WTC11 (cell line): ENCODE measurements around the gene CEP120. TPM values are rescaled to one million over a fixed set of nuclear protein-coding genes. Genes with fewer than 3 reads are reported as not detected.

ENCODE experiments used
- ATAC-seq: fragments of 200-7000 bp; cut with Tn5 transposase; 2 replicates; pipeline ENCODE4 v1.10.0; 2021; ENCODE audit warnings: mild to moderate bottlenecking, moderate library complexity
- CTCF ChIA-PET: fragments of 300-600 bp; sonication (Branson Sonifier 250); formaldehyde crosslinking; loops from one replicate; lab custom pipeline; 2021; ENCODE audit warnings: antibody characterized with exemption; lab: Charles Lee
- POLR2A ChIA-PET: fragments of 350-600 bp; sonication (Branson Sonifier 250); formaldehyde crosslinking; loops from one replicate; lab custom pipeline; 2021; ENCODE audit warnings: antibody characterized with exemption; lab: Charles Lee
- DNase-seq: peaks from one replicate; pipeline ENCODE4 v3.0.0; 2021; ENCODE audit warnings: low spot score
- H3K27ac Mint-ChIP-seq: 2 replicates; pipeline ENCODE4 v1.8.0; 2021; ENCODE audit warnings: mixed read lengths
- H3K27me3 Mint-ChIP-seq: 2 replicates; pipeline ENCODE4 v1.8.0; 2021; ENCODE audit warnings: low read depth, mild to moderate bottlenecking, moderate library complexity, mixed read lengths
- H3K36me3 Mint-ChIP-seq: 2 replicates; pipeline ENCODE4 v1.8.0; 2021; ENCODE audit warnings: mixed read lengths
- H3K4me1 Mint-ChIP-seq: 2 replicates; pipeline ENCODE4 v1.8.0; 2022; ENCODE audit warnings: mixed read lengths
- H3K4me3 Mint-ChIP-seq: 2 replicates; pipeline ENCODE4 v1.8.0; 2021; ENCODE audit warnings: mild to moderate bottlenecking, moderate library complexity, mixed read lengths
- H3K9me3 Mint-ChIP-seq: 2 replicates; pipeline ENCODE4 v1.8.0; 2021; ENCODE audit warnings: mixed read lengths
- CREB1 ChIP-seq: sonication (generic); formaldehyde crosslinking; IDR thresholded peaks from 2 replicates; pipeline ENCODE4 v1.8.0; 2023; ENCODE audit warnings: mild to moderate bottlenecking, missing genetic modification reagents
- FOXP1 ChIP-seq: sonication (generic); formaldehyde crosslinking; IDR thresholded peaks from 2 replicates; pipeline ENCODE4 v1.8.0; 2022; ENCODE audit warnings: missing genetic modification reagents, mild to moderate bottlenecking, moderate library complexity, borderline replicate concordance
- GABPB1 ChIP-seq: sonication (generic); formaldehyde crosslinking; IDR thresholded peaks from 2 replicates; pipeline ENCODE4 v1.8.1; 2023; ENCODE audit warnings: mild to moderate bottlenecking, missing genetic modification reagents
- NFATC4 ChIP-seq: fragments of 250-450 bp; sonication (Bioruptor Pico); IDR thresholded peaks from 2 replicates; pipeline ENCODE4 v1.9.0; 2021; ENCODE audit warnings: mild to moderate bottlenecking
- NFYB ChIP-seq: sonication (generic); formaldehyde crosslinking; conservative IDR thresholded peaks from 2 replicates; pipeline ENCODE4 v1.8.0; 2022; ENCODE audit warnings: low read depth, missing genetic modification reagents
- NR1H2 ChIP-seq: sonication (generic); formaldehyde crosslinking; IDR thresholded peaks from 2 replicates; pipeline ENCODE4 v1.9.0; 2021; ENCODE audit warnings: mild to moderate bottlenecking, moderate library complexity, missing genetic modification reagents
- NR2C2 ChIP-seq: sonication (generic); formaldehyde crosslinking; IDR thresholded peaks from 2 replicates; pipeline ENCODE4 v1.8.0; 2022; ENCODE audit warnings: mild to moderate bottlenecking, missing genetic modification reagents
- RELA ChIP-seq: sonication (generic); formaldehyde crosslinking; IDR thresholded peaks from 2 replicates; pipeline ENCODE4 v1.8.1; 2022; ENCODE audit warnings: missing genetic modification reagents, mild to moderate bottlenecking, borderline replicate concordance
- ZBTB21 ChIP-seq: sonication (generic); formaldehyde crosslinking; IDR thresholded peaks from 2 replicates; pipeline ENCODE4 v1.8.1; 2023; ENCODE audit warnings: mild to moderate bottlenecking, missing genetic modification reagents, borderline replicate concordance
- ZNF121 ChIP-seq: sonication (generic); formaldehyde crosslinking; IDR thresholded peaks from 2 replicates; pipeline ENCODE4 v1.8.0; 2023; ENCODE audit warnings: missing genetic modification reagents
- ZNF317 ChIP-seq: sonication (generic); formaldehyde crosslinking; IDR thresholded peaks from 2 replicates; pipeline ENCODE4 v1.8.1; 2023; ENCODE audit warnings: low read depth, mild to moderate bottlenecking, moderate library complexity, missing genetic modification reagents, borderline replicate concordance
- ZNF416 ChIP-seq: fragments of 250-450 bp; sonication (Bioruptor Pico); IDR thresholded peaks from 2 replicates; pipeline ENCODE4 v1.9.0; 2021; ENCODE audit warnings: mild to moderate bottlenecking, inconsistent platforms
- total RNA-seq: library from RNA; stranded (reverse); gene quantifications from 3 replicates; pipeline ENCODE4 v1.2.3, GENCODE V29; 2021
- TF ChIP-seq, protein P1 (sequence below): fragments of 250-450 bp; sonication (Bioruptor Pico); conservative IDR thresholded peaks from 2 replicates; pipeline ENCODE4 v1.9.0; 2021; ENCODE audit warnings: mild to moderate bottlenecking
- TF ChIP-seq, protein P2 (sequence below): sonication (generic); formaldehyde crosslinking; IDR thresholded peaks from 2 replicates; pipeline ENCODE4 v1.8.1; 2022; ENCODE audit warnings: low read depth, mild to moderate bottlenecking, moderate library complexity, missing genetic modification reagents, borderline replicate concordance
- TF ChIP-seq, protein P3 (sequence below): fragments of 250-450 bp; sonication (Bioruptor Pico); IDR thresholded peaks from 2 replicates; pipeline ENCODE4 v1.8.0; 2021; ENCODE audit warnings: mild to moderate bottlenecking
- TF ChIP-seq, protein P4 (sequence below): fragments of 200-600 bp; IDR thresholded peaks from 2 replicates; pipeline ENCODE4 v1.8.0; 2022; ENCODE audit warnings: antibody characterized with exemption
- TF ChIP-seq, protein P5 (sequence below): fragments of 250-450 bp; sonication (Bioruptor Pico); IDR thresholded peaks from 2 replicates; pipeline ENCODE4 v1.9.0; 2021; ENCODE audit warnings: mild to moderate bottlenecking
- TF ChIP-seq, protein P6 (sequence below): sonication (generic); formaldehyde crosslinking; IDR thresholded peaks from 2 replicates; pipeline ENCODE4 v1.8.1; 2023; ENCODE audit warnings: mild to moderate bottlenecking, missing genetic modification reagents
- TF ChIP-seq, protein P7 (sequence below): sonication (generic); formaldehyde crosslinking; IDR thresholded peaks from 2 replicates; pipeline ENCODE4 v1.8.1; 2022; ENCODE audit warnings: low read depth, missing genetic modification reagents, borderline replicate concordance

CEP120 gene
- total RNA-seq, 1 experiment from 2014 or later = 15.2 TPM

DNA sequence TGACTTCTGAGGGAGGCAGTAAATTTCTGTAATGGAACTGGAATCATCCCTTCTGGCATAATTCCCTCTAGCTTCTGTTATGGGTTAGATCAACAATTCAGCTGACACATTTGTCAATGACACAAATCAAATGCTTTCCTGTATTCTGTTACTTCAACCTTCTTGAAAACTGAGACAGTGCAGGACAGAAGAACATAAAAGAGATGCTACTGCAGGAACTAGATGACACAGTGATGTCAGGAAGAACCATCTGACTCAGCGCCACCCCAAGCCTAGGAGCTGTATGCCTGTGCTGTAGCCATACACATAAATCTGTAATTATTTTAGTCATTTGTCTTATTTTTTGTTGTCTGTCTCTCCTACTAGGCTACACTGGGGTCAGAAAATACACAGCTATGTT, 18.2 kb upstream of the CEP120 start (continued):
- TF ChIP-seq, protein P1, sequence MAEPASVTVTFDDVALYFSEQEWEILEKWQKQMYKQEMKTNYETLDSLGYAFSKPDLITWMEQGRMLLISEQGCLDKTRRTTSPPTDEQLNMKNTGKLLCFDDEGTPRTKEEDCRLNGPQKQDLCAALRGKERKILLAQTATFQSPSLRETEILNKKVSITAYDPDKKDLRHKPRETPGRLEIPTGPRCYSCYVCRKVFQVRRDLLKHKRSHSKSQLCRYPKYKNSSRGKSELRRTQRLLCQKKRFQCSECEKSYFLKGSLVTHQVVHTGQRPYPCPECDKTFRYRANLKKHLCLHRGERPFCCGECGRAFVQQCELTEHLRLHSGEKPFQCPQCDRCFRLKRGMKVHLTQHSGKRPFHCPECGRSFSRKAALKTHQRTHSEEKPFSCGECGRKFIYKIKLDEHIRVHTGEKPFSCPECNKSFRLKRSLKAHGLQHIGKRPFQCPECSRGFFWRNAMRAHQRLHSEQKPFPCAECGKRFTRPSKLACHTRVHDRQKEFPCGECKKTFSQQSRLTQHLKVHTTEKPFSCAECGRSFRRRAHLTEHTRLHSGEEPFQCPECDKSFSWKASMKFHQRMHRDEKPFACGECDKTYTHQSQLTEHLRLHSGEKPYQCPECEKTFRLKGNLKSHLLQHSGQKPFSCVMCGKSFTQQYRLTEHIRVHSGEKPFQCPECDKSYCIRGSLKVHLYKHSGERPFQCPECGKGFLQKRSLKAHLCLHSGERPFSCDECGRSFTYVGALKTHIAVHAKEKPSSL (CRISPR knock-in tag) = no peak
- TF ChIP-seq ZNF317 = no peak
- TF ChIP-seq, all 79 proteins: peak for 0

DNA sequence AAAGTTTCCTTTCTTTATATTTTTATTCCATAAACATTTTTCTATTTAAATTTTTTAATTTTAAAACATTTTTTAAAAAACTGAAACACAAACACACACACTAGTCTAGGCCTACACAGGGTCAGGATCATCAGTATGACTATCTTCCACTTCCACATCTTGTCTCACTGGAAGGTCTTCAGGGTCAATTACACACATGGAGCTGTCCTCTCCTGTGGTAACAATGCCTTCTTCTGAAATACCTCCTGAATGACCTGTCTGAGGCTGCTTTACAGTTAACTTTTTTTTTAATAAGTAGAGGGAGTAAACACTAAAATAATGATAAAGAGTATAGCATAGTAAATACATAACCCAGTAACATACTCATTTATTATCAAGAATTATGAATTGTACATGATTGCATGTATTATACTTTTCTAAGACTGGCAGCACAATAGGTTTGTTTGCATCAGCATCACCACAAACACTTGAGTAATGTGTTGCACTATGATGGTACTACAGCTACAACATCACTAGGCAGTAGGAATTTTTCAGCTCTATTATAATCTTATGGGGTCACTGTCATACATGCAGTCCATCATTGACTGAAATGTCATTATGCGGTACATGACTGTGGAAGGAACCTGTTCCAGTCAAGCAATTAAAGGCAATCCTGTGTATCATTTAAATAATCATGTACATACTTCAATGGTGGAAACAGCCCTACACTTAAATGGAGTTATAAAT, 17.4 kb upstream of the CEP120 start:
- POLR2A ChIA-PET = no interaction called here
- ATAC-seq (no peak), DNase-seq (no peak)
- Mint-ChIP-seq H3K4me3 (no peak overlapping the region), H3K36me3 (no peaks in the 10 kb centered on the region), H3K4me1 (peaks cover 15% of the 10 kb centered on the region), H3K27me3 (peaks cover 6% of the 10 kb centered on the region; the same call in 1 of the 2 replicates), H3K9me3 (no peaks in the 10 kb centered on the region), H3K27ac (no peak overlapping the region)
- TF ChIP-seq NFYB (CRISPR knock-in tag) = no peak
- TF ChIP-seq, protein P2, sequence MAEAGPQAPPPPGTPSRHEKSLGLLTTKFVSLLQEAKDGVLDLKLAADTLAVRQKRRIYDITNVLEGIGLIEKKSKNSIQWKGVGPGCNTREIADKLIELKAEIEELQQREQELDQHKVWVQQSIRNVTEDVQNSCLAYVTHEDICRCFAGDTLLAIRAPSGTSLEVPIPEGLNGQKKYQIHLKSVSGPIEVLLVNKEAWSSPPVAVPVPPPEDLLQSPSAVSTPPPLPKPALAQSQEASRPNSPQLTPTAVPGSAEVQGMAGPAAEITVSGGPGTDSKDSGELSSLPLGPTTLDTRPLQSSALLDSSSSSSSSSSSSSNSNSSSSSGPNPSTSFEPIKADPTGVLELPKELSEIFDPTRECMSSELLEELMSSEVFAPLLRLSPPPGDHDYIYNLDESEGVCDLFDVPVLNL (CRISPR knock-in tag) = no peak
- TF ChIP-seq, protein P3, sequence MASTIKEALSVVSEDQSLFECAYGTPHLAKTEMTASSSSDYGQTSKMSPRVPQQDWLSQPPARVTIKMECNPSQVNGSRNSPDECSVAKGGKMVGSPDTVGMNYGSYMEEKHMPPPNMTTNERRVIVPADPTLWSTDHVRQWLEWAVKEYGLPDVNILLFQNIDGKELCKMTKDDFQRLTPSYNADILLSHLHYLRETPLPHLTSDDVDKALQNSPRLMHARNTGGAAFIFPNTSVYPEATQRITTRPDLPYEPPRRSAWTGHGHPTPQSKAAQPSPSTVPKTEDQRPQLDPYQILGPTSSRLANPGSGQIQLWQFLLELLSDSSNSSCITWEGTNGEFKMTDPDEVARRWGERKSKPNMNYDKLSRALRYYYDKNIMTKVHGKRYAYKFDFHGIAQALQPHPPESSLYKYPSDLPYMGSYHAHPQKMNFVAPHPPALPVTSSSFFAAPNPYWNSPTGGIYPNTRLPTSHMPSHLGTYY (CRISPR knock-in tag) = no peak
- TF ChIP-seq, protein P4, sequence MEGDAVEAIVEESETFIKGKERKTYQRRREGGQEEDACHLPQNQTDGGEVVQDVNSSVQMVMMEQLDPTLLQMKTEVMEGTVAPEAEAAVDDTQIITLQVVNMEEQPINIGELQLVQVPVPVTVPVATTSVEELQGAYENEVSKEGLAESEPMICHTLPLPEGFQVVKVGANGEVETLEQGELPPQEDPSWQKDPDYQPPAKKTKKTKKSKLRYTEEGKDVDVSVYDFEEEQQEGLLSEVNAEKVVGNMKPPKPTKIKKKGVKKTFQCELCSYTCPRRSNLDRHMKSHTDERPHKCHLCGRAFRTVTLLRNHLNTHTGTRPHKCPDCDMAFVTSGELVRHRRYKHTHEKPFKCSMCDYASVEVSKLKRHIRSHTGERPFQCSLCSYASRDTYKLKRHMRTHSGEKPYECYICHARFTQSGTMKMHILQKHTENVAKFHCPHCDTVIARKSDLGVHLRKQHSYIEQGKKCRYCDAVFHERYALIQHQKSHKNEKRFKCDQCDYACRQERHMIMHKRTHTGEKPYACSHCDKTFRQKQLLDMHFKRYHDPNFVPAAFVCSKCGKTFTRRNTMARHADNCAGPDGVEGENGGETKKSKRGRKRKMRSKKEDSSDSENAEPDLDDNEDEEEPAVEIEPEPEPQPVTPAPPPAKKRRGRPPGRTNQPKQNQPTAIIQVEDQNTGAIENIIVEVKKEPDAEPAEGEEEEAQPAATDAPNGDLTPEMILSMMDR = no peak
- TF ChIP-seq, protein P5, sequence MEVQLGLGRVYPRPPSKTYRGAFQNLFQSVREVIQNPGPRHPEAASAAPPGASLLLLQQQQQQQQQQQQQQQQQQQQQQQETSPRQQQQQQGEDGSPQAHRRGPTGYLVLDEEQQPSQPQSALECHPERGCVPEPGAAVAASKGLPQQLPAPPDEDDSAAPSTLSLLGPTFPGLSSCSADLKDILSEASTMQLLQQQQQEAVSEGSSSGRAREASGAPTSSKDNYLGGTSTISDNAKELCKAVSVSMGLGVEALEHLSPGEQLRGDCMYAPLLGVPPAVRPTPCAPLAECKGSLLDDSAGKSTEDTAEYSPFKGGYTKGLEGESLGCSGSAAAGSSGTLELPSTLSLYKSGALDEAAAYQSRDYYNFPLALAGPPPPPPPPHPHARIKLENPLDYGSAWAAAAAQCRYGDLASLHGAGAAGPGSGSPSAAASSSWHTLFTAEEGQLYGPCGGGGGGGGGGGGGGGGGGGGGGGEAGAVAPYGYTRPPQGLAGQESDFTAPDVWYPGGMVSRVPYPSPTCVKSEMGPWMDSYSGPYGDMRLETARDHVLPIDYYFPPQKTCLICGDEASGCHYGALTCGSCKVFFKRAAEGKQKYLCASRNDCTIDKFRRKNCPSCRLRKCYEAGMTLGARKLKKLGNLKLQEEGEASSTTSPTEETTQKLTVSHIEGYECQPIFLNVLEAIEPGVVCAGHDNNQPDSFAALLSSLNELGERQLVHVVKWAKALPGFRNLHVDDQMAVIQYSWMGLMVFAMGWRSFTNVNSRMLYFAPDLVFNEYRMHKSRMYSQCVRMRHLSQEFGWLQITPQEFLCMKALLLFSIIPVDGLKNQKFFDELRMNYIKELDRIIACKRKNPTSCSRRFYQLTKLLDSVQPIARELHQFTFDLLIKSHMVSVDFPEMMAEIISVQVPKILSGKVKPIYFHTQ = no peak
- TF ChIP-seq ZNF317 = no peak
- TF ChIP-seq, protein P6, sequence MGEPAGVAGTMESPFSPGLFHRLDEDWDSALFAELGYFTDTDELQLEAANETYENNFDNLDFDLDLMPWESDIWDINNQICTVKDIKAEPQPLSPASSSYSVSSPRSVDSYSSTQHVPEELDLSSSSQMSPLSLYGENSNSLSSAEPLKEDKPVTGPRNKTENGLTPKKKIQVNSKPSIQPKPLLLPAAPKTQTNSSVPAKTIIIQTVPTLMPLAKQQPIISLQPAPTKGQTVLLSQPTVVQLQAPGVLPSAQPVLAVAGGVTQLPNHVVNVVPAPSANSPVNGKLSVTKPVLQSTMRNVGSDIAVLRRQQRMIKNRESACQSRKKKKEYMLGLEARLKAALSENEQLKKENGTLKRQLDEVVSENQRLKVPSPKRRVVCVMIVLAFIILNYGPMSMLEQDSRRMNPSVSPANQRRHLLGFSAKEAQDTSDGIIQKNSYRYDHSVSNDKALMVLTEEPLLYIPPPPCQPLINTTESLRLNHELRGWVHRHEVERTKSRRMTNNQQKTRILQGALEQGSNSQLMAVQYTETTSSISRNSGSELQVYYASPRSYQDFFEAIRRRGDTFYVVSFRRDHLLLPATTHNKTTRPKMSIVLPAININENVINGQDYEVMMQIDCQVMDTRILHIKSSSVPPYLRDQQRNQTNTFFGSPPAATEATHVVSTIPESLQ (CRISPR knock-in tag) = no peak
- no peak for TF ChIP-seq RELA (CRISPR knock-in tag)
- no peak for TF ChIP-seq FOXP1 (CRISPR knock-in tag)
- TF ChIP-seq GABPB1 (CRISPR knock-in tag) = no peak
- no peak for TF ChIP-seq CREB1 (CRISPR knock-in tag)
- TF ChIP-seq ZBTB21 (CRISPR knock-in tag) = no peak
- no peak for TF ChIP-seq ZNF416
- TF ChIP-seq NR1H2 (CRISPR knock-in tag) = no peak
- no peak for TF ChIP-seq ZNF121 (CRISPR knock-in tag)
- no peak for TF ChIP-seq NFATC4 (CRISPR knock-in tag)
- no peak for TF ChIP-seq NR2C2
- TF ChIP-seq, protein P7, sequence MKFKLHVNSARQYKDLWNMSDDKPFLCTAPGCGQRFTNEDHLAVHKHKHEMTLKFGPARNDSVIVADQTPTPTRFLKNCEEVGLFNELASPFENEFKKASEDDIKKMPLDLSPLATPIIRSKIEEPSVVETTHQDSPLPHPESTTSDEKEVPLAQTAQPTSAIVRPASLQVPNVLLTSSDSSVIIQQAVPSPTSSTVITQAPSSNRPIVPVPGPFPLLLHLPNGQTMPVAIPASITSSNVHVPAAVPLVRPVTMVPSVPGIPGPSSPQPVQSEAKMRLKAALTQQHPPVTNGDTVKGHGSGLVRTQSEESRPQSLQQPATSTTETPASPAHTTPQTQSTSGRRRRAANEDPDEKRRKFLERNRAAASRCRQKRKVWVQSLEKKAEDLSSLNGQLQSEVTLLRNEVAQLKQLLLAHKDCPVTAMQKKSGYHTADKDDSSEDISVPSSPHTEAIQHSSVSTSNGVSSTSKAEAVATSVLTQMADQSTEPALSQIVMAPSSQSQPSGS (CRISPR knock-in tag) = no peak
- CTCF ChIA-PET = interaction anchor here (1.9 kb wide), 1 partner anchor 17 kb away, joined by 15 read pairs; the partner anchor contains the start of gene CEP120
